HT-29 (cell line): Measurements from ENCODE around the gene UGP2. TPM values are rescaled to one million over a fixed set of nuclear protein-coding genes. Genes with fewer than 3 reads are reported as not detected.

Experiments
- DNase-seq: peaks from one replicate; pipeline ENCODE4 v3.0.0-alpha.2; 2015; ENCODE audit warnings: low spot score
- total RNA-seq: library from RNA; depleted of rRNA; stranded (reverse); fragments of >200 nt; shearing (Covaris generic); gene quantifications from 2 replicates; pipeline ENCODE4 v1.2.3, GENCODE V29; 2014

The UGP2 gene
- total RNA-seq, 1 experiment from 2014 or later = 23.1 TPM

GRCh38 chr2:63865159-63865799 lies 23.6 kb downstream of the UGP2 start:
- DNase-seq = no peak

DNA sequence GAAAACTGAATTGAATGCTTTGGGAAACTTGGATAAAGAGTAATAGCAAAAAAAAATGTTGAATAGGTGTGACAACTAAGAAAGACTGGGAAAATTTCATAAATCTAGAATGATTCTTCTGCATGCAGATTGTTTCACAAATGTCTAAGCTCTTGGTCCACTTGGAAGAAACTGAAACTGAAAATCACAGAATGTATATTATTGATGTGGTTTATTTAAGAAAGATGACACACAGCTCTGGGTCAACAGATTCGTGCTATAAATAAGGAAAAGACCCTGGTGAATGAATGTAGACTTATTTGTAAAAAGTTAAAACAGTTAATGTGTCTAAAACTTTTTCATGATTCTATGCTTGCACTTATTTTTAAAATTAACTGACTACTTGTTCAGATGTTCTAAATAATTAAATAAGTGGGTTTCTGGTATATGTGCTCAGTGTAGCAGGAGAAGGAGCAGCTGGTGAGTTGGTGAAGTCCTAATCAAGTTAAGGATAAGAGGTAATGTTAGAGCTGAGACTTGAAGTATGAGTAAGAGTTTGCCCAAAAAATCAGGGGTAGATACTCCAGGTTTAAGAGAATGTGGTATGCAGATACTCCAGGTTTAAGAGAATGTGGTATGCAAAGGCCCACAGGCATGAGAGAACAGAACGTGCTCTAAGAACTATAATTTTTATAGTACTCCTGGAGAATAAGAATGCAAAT lies 24.5 kb downstream of the UGP2 start:
- no peak for DNase-seq

DNA sequence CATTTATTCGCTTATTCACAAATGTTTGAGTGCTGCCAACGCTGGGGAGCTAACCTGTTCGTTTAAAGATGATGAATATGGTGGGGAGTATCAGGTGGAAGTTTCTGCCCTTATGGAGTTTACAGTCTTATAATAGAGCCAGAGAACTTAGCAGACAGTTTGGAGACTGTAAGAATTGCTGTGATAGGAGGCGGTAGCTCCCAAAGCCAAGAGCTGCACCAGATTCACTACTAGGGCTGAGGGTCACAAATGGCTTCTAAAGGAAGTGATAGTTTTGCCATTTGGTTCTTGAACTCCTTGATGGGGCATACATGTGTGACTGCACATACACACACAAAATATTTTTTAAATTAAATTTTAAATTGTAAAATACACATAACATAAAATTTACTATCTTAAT lies 29.0 kb downstream of the UGP2 start:
- no peak for DNase-seq

DNA sequence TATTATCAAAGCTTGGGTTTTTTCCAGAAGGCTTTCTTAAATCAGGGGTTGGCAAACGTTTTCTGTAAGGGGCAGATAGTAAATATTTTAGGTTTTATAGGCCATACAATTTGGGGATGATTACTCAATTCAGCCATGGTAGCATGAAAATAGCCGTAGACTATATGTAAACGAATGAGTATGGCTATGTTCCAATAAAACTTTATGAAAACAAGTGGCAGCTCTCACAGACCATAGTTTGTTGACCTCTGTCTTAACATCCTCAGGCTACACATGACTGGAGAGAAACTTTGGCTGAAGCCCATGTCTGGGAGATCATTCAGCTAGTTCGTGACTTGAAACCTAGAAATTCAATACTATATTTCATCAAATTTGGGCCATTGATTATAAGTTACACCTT lies 30.2 kb downstream of the UGP2 start:
- DNase-seq = no peak

GRCh38 chr2:63872571-63873328 lies 31.1 kb downstream of the UGP2 start:
- no peak for DNase-seq

DNA sequence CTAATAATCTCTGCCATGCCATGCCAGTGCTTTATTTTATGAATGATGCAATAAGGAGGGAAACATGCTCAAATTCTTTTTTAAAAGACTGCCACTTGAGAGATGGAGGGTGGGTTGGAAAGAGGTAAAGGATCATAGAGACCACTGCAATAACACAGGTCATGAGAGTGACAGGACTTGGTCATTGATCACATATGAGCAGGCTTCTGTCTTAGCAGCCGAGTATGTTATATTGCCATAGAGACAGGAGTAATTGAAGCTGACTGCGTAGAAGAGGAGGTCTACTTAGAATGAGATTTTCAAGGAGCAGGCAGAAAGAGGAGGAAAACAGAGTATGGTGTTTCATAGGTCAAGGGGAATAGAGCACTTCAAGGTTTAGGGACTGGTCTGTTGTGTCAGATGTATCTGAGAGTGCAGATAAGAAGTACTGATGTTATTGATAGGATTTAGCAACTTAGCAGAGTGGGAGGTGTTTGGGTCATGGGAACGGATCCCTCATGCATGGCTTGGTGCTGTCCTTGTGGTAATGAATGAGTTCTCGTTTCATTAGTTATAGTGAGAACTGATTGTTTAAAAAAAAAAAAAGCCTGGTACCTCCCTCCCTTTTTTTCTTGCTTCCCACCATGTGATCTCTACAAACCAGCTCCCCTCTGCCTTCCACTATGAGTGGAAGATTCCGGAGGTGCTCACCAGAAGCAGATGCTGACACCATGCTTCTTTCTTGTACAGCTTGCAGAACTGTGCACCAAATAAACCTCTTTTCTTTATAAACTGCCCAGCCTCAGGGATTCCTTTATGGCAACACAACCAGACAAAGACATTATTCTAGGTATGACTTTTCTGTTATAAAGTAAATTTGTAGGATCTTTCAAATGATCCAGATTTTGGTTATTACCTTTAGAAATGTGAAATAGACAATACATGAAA lies 32.8 kb downstream of the UGP2 start:
- DNase-seq = no peak

GRCh38 chr2:63875131-63875527 lies 33.4 kb downstream of the UGP2 start:
- DNase-seq = no peak

DNA sequence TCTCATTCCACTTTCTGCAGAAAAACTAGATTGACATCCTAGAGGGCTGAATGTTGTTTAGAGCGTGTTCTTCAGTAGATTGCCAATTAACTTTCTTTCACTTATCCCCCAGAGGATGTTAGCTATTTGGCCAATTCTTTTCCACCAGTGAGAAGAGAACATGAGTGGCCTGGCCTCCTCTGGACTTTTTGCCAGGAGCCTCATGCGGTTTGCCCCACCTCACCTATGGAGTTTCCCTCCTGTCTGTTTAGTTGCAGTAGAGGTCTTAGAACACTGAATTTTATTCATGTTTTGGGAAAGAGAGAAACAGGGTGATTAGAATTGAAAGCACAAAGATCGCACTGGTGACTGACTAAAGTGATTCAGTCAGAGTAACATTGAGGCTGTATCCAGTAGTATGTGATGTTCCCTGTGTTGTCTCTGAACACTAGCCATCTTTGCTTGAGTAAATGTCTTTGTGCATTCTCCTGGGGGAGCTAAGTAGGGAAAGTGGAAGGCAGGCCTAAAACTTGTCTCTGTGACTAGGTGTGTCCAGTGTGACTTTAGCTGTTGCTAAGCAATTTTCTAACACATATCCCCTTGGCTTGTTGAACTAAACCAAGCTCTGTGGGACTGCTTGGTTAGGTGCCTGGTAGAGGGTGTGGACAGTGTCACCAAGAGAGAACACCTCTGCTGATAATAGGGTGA lies 34.0 kb downstream of the UGP2 start:
- no peak for DNase-seq

DNA sequence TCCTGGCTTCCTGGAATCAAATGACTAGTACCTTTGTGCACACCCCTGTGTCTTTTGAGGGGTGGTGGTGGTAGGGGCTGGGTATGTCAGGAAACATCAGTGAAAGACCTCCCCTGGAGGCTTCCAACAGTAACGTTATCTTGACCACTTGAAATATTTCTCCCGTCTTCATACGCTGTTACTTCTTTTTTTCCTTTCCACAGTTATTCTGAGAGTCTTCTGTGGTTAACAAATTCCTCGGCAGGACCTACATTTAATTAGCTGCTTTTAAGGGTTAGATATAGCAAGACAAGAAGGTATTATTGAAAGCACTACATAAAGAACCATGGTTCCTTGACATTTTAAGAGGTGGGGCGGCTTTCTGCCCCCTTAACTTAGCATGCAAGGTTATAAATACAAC lies 34.6 kb downstream of the UGP2 start:
- no peak for DNase-seq

- no peak for DNase-seq
Measured at GRCh38 chr2:63878486-63878885, 36.8 kb downstream of the UGP2 start.

GRCh38 chr2:63879876-63880433 lies 38.3 kb downstream of the UGP2 start:
- DNase-seq = no peak

- no peak for DNase-seq
Measured at GRCh38 chr2:63880625-63881024, 38.9 kb downstream of the UGP2 start.

DNA sequence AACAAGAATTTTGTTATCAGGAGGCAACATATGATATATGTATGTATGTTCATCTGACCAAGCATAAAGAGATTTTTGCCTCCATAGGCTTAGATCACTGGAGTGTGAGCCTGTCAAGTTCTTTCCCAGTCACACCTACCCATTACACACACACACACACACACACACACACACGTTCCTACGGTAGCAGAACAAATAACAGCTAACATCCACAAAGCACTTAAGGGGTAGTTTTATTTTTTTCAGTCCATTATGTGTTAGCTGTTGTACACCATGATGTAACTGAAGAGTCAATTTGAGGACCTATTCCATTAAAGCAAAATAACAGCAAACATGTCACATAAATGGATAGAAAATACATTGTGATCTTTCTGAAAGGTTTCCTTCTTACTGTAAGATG lies 39.5 kb downstream of the UGP2 start:
- DNase-seq = no peak

DNA sequence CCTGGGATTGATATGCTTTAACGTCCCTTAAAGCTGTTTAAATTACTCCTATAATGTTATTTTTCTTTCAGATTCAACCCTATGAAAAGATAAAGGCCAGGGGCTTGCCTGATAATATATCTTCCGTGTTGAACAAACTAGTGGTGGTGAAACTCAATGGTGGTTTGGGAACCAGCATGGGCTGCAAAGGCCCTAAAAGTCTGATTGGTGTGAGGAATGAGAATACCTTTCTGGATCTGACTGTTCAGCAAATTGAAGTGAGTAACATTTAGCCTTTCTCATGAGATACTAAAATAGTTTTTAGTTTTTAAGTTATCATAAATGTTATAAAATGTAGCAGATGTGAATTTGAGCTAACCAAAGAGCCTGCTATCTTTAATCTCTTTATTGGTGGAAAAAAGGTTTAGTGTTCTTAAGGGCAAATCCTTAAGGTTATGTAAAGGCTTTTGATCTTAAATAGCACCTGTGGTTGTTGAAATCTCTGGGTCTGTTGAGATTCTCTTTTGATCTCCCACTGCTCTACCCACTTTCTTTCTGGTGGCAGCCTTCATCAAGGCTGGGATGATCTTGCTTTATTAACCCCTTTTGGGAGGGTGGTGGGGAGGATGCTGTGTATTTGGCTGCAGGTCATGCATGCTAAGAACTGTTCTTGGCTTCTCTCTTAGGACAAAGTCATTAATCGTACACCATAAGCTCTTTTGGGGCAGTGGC lies 40.9 kb downstream of the UGP2 start:
- DNase-seq = no peak

DNA sequence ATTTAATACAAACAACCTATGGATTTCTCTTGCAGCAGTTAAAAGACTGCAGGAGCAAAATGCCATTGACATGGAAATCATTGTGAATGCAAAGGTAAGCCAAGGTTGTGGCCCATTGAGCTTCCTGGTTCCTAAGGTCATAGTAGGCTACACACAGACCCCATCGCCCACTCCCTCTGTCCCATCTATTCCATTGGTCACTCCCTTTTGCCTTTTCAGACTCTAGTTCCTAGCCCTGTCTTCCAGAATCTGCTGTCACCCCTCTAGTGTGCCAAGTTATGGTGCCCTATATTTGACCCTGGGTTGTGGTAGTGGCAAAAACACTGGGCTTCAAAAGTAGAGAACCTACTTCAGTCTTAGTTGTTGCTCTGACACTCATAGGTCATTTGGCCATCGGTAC lies 44.7 kb downstream of the UGP2 start:
- DNase-seq = no peak

- DNase-seq = no peak
Measured at GRCh38 chr2:63888053-63888452, 46.4 kb downstream of the UGP2 start.

DNA sequence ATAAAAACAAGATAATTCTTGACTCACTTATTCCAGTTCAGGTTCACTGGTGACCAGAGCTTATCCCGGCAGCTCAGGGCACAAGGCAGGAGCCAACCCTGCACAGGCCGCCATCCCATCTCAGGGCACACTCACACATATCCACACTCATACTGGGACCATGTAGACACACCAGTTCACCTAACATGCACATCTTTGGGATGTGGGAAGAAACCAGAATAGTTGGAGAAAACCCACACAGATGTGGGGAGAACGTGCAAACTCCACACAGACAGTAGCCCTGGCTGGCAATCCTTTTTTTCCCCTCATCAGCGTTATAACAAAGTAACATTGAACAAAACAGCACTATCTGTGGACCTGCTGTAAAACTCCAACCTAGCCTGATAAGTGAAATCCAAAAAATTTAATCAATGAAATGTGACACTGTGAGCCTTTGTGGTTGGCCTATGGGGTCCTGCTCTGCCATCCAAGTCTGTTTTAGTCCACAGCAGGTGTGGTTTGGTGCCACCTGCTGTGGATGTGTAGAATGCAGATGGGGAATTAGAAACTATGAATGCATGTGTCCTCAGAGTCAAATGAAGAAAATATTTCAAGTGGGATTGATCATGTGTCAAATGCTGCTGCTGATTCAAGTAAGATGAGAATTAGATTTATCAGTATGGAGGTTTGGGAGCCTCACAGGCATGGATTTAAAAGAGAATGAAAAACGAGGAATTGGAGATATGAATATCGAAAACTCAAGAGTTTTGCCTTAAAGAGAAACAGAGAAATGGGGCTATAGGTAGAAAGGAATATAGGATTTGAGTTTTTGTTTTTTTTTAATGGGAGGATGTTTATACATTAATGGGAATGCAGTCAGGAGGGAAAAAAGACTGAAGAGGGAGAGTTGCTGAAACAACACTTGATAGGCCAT lies 47.0 kb downstream of the UGP2 start:
- peak; percentile 63 for DNase-seq

GRCh38 chr2:63890678-63891077 lies 49.0 kb downstream of the UGP2 start:
- no peak for DNase-seq

- no peak for DNase-seq
Measured at GRCh38 chr2:63891488-63892030, 49.9 kb downstream of the UGP2 start.
